Measurements from ENCODE around the gene PRR12.
A peak's percentile ranks its signal among the peaks of the same experiment; 100 is the strongest.

PRR12 gene

DNA sequence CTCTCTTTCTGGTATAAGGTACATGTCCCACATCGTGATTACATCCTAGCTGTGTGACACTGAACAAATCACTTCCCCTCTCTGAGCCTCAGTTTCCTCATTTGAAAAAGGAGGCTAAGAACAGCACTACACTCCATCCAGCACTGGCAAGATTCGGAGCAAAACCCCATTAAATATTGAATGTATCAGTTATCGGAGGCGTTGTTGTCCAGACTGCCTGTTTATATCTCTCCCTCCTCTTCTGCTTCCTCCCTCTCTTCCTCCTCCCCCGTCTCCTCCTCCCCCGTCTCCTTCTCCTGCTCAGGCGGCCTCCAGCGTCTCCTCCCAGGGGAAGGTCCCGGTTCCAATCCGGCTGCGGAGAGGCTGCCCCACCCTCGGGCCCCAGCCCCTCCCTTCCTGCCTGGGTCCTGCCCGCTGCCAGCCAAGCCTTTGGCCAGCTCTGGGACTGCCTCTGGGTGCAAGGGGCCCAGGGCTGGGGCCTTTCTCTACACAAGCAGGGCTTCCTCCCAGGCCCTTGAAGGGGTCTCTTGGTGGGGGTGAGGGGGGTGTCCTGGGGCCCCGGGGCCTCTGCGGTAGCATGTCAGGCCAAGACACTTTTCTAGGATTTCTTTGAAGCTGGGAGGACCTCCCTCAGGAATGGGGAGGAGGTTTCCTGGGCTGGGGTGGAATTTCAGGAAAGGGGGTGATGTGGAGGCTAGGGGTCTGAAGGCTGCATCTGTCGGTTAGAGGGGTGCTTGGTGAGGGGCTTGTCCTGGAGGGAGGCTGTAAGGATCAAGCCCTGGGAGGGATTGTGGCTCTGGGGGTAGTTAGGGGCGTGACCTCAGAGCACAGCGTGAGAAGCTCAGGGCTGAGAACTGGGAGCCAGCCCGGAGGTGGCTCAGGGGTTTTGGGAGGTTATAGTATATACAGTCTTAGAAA is 47.1 kb downstream of the PRR12 start (continued):
- TF ChIP-seq, protein P1, sequence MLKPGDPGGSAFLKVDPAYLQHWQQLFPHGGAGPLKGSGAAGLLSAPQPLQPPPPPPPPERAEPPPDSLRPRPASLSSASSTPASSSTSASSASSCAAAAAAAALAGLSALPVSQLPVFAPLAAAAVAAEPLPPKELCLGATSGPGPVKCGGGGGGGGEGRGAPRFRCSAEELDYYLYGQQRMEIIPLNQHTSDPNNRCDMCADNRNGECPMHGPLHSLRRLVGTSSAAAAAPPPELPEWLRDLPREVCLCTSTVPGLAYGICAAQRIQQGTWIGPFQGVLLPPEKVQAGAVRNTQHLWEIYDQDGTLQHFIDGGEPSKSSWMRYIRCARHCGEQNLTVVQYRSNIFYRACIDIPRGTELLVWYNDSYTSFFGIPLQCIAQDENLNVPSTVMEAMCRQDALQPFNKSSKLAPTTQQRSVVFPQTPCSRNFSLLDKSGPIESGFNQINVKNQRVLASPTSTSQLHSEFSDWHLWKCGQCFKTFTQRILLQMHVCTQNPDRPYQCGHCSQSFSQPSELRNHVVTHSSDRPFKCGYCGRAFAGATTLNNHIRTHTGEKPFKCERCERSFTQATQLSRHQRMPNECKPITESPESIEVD (tag by site-specific recombination; IDR thresholded peaks at IDR 0.05), result no peak
- TF ChIP-seq ZNF473 (tag by site-specific recombination; IDR thresholded peaks at IDR 0.05) (no peak), ZNF629 (tag by site-specific recombination; IDR thresholded peaks at IDR 0.05) (no peak), ZNF202 (tag by site-specific recombination; IDR thresholded peaks at IDR 0.05; ENCODE audit: borderline replicate concordance) (no peak), ZNF366 (tag by site-specific recombination; conservative IDR thresholded peaks at IDR 0.05) (peak; percentile 66), SALL2 (tag by site-specific recombination; IDR thresholded peaks at IDR 0.05; ENCODE audit: borderline replicate concordance) (no peak), KLF9 (tag by site-specific recombination; IDR thresholded peaks at IDR 0.05; ENCODE audit: low read depth) (no peak), ZNF670 (tag by site-specific recombination; IDR thresholded peaks at IDR 0.05; ENCODE audit: low read depth) (no peak), ZNF341 (tag by site-specific recombination; IDR thresholded peaks at IDR 0.05; ENCODE audit: low read depth) (no peak; the same call in 1 of the 2 replicates), ZBTB17 (tag by site-specific recombination; IDR thresholded peaks at IDR 0.05) (no peak), ZNF521 (tag by site-specific recombination; IDR thresholded peaks at IDR 0.05) (no peak), MZF1 (tag by site-specific recombination; IDR thresholded peaks at IDR 0.05; ENCODE audit: borderline replicate concordance) (no peak), ZNF843 (tag by site-specific recombination; IDR thresholded peaks at IDR 0.05) (no peak), ZNF146 (tag by site-specific recombination; IDR thresholded peaks at IDR 0.05) (no peak), BCL11B (tag by site-specific recombination; IDR thresholded peaks at IDR 0.05; ENCODE audit: low read depth) (no peak), ZNF184 (tag by site-specific recombination; IDR thresholded peaks at IDR 0.05) (no peak), ZNF133 (tag by site-specific recombination; IDR thresholded peaks at IDR 0.05) (no peak), ZNF585B (tag by site-specific recombination; IDR thresholded peaks at IDR 0.05) (no peak), KLF7 (tag by site-specific recombination; IDR thresholded peaks at IDR 0.05; ENCODE audit: borderline replicate concordance) (0 out of 2 replicates have a peak, but pooled peaks have one; percentile 15), ZNF121 (tag by site-specific recombination; IDR thresholded peaks at IDR 0.05) (no peak)
- TF ChIP-seq, protein P2, sequence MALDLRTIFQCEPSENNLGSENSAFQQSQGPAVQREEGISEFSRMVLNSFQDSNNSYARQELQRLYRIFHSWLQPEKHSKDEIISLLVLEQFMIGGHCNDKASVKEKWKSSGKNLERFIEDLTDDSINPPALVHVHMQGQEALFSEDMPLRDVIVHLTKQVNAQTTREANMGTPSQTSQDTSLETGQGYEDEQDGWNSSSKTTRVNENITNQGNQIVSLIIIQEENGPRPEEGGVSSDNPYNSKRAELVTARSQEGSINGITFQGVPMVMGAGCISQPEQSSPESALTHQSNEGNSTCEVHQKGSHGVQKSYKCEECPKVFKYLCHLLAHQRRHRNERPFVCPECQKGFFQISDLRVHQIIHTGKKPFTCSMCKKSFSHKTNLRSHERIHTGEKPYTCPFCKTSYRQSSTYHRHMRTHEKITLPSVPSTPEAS (tag by site-specific recombination; IDR thresholded peaks at IDR 0.05), result no peak
- TF ChIP-seq, protein P3, sequence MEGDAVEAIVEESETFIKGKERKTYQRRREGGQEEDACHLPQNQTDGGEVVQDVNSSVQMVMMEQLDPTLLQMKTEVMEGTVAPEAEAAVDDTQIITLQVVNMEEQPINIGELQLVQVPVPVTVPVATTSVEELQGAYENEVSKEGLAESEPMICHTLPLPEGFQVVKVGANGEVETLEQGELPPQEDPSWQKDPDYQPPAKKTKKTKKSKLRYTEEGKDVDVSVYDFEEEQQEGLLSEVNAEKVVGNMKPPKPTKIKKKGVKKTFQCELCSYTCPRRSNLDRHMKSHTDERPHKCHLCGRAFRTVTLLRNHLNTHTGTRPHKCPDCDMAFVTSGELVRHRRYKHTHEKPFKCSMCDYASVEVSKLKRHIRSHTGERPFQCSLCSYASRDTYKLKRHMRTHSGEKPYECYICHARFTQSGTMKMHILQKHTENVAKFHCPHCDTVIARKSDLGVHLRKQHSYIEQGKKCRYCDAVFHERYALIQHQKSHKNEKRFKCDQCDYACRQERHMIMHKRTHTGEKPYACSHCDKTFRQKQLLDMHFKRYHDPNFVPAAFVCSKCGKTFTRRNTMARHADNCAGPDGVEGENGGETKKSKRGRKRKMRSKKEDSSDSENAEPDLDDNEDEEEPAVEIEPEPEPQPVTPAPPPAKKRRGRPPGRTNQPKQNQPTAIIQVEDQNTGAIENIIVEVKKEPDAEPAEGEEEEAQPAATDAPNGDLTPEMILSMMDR (tag by site-specific recombination; IDR thresholded peaks at IDR 0.05), result no peak
- TF ChIP-seq, protein P4, sequence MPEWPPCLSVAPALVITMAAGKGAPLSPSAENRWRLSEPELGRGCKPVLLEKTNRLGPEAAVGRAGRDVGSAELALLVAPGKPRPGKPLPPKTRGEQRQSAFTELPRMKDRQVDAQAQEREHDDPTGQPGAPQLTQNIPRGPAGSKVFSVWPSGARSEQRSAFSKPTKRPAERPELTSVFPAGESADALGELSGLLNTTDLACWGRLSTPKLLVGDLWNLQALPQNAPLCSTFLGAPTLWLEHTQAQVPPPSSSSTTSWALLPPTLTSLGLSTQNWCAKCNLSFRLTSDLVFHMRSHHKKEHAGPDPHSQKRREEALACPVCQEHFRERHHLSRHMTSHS (tag by site-specific recombination; IDR thresholded peaks at IDR 0.05), result no peak
- TF ChIP-seq, protein P5, sequence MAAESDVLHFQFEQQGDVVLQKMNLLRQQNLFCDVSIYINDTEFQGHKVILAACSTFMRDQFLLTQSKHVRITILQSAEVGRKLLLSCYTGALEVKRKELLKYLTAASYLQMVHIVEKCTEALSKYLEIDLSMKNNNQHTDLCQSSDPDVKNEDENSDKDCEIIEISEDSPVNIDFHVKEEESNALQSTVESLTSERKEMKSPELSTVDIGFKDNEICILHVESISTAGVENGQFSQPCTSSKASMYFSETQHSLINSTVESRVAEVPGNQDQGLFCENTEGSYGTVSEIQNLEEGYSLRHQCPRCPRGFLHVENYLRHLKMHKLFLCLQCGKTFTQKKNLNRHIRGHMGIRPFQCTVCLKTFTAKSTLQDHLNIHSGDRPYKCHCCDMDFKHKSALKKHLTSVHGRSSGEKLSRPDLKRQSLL (tag by site-specific recombination; IDR thresholded peaks at IDR 0.05), result peak; percentile 63; the same call in 1 of the 2 replicates
- TF ChIP-seq, protein P6, sequence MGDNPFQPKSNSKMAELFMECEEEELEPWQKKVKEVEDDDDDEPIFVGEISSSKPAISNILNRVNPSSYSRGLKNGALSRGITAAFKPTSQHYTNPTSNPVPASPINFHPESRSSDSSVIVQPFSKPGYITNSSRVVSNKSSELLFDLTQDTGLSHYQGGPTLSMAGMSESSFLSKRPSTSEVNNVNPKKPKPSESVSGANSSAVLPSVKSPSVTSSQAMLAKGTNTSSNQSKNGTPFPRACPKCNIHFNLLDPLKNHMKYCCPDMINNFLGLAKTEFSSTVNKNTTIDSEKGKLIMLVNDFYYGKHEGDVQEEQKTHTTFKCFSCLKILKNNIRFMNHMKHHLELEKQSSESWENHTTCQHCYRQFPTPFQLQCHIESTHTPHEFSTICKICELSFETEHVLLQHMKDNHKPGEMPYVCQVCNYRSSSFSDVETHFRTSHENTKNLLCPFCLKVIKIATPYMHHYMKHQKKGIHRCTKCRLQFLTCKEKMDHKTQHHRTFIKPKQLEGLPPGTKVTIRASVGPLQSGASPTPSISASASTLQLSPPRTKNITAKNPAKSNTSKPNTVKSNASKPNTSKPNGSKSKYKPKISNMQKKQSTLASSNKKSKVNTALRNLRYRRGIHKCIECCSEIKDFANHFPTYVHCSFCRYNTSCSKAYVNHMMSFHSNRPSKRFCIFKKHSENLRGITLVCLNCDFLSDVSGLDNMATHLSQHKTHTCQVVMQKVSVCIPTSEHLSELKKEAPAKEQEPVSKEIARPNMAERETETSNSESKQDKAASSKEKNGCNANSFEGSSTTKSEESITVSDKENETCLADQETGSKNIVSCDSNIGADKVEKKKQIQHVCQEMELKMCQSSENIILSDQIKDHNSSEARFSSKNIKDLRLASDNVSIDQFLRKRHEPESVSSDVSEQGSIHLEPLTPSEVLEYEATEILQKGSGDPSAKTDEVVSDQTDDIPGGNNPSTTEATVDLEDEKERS (tag by site-specific recombination; IDR thresholded peaks at IDR 0.05), result no peak
- TF ChIP-seq, protein P7, sequence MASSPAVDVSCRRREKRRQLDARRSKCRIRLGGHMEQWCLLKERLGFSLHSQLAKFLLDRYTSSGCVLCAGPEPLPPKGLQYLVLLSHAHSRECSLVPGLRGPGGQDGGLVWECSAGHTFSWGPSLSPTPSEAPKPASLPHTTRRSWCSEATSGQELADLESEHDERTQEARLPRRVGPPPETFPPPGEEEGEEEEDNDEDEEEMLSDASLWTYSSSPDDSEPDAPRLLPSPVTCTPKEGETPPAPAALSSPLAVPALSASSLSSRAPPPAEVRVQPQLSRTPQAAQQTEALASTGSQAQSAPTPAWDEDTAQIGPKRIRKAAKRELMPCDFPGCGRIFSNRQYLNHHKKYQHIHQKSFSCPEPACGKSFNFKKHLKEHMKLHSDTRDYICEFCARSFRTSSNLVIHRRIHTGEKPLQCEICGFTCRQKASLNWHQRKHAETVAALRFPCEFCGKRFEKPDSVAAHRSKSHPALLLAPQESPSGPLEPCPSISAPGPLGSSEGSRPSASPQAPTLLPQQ (tag by site-specific recombination; IDR thresholded peaks at IDR 0.05), result no peak

Data from HEK293 (cell line).